ENCODE results near the gene TMEM209.

The TMEM209 gene

DNA sequence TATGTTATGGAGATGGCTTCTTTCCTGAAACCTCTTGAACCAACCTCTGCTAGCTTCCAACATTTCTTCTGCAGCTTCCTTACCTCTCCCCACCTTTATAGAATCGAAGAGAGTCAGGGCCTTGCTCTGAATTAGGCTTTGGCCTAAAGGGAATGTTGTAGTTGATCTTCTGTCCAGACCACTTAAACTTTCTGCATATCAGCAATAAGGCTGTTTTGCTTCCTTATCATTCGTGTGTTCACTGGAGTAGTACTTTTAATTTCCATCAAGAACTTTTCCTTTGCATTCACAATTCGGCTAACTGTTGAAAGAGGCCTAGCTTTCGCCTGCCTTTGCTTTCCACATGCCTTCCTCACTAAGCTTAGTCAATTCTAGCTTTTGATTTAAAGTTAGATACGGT is 86.9 kb downstream of the TMEM209 start:
- TF ChIP-seq, protein P1, sequence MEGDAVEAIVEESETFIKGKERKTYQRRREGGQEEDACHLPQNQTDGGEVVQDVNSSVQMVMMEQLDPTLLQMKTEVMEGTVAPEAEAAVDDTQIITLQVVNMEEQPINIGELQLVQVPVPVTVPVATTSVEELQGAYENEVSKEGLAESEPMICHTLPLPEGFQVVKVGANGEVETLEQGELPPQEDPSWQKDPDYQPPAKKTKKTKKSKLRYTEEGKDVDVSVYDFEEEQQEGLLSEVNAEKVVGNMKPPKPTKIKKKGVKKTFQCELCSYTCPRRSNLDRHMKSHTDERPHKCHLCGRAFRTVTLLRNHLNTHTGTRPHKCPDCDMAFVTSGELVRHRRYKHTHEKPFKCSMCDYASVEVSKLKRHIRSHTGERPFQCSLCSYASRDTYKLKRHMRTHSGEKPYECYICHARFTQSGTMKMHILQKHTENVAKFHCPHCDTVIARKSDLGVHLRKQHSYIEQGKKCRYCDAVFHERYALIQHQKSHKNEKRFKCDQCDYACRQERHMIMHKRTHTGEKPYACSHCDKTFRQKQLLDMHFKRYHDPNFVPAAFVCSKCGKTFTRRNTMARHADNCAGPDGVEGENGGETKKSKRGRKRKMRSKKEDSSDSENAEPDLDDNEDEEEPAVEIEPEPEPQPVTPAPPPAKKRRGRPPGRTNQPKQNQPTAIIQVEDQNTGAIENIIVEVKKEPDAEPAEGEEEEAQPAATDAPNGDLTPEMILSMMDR (IDR thresholded peaks at IDR 0.05): no peak
- no peak overlapping the region for H3K4me3 ChIP-seq (ENCODE audit: low read depth in 1 of 2, low read length in 1 of 2)
- H3K27me3 ChIP-seq: no peaks in the 10 kb centered on the region
- H3K27ac ChIP-seq: no peak overlapping the region
- H3K4me1 ChIP-seq (ENCODE audit: control insufficient read depth in 1 of 2, insufficient read depth in 1 of 2, low read depth in 1 of 2, low read length in 1 of 2): no peaks in the 10 kb centered on the region
- H3K36me3 ChIP-seq: peaks cover 43% of the 10 kb centered on the region
- H3K9me3 ChIP-seq: no peaks in the 10 kb centered on the region

DNA sequence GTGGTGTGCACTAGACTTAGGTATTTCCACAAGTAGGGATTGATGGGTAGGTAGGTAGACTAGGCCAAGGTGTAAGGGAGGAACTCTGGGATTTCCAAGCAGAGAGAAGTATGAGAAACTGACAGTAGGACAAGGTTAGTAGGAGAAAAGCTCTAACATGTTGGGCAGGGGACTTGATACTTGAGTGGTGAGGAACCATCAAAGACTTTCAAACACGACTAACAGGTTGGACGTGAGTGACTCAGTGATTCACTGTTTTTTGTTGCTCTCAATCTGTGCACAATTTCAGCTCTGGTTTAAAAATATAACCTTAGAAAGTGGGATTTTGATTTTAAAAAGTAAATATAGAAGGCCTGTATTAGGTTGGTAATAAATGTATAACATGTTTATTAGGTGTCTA is 90.4 kb downstream of the TMEM209 start:
- no peaks in the 10 kb centered on the region for H3K4me1 ChIP-seq (ENCODE audit: control insufficient read depth in 1 of 2, insufficient read depth in 1 of 2, low read depth in 1 of 2, low read length in 1 of 2)

More for the DNA sequence above, 90.4 kb downstream of the TMEM209 start:
- Histone ChIP-seq H3K9me3 (no peaks in the 10 kb centered on the region), H3K27ac (no peak overlapping the region), H3K4me3 (ENCODE audit: low read depth in 1 of 2, low read length in 1 of 2) (no peak overlapping the region), H3K27me3 (no peaks in the 10 kb centered on the region), H3K36me3 (peaks cover 9% of the 10 kb centered on the region)
- TF ChIP-seq, protein P1 (IDR thresholded peaks at IDR 0.05): no peak
